Superior temporal gyrus (tissue), 1 donor: ENCODE data around the gene TRIM16.
"Not testable (repeated sequence)": the region's sequence is repeated elsewhere in the genome, so short reads cannot be mapped to it uniquely, and the experiment has no call there.

Experiments used
- DNase-seq: peaks from one replicate; pipeline ENCODE4 v3.0.0-alpha.2; 2016; ENCODE audit errors: extremely low spot score

Gene TRIM16

GRCh38 chr17:15615850-15616249 is 68.3 kb downstream of the TRIM16 start:
- DNase-seq: not testable (repeated sequence)

GRCh38 chr17:15613111-15613510 is 71.0 kb downstream of the TRIM16 start:
- DNase-seq: not testable (repeated sequence)

GRCh38 chr17:15592960-15593359 is 91.2 kb downstream of the TRIM16 start:
- DNase-seq: not testable (repeated sequence)

- DNase-seq: not testable (repeated sequence)
Measured at GRCh38 chr17:15591986-15592385, 92.1 kb downstream of the TRIM16 start.

GRCh38 chr17:15590844-15591243 is 93.3 kb downstream of the TRIM16 start:
- DNase-seq: not testable (repeated sequence)

GRCh38 chr17:15589544-15590536 is 94.3 kb downstream of the TRIM16 start:
- DNase-seq: not testable (repeated sequence)

- DNase-seq: not testable (repeated sequence)
Measured at GRCh38 chr17:15588017-15588416, 96.1 kb downstream of the TRIM16 start.

- not testable (repeated sequence) for DNase-seq
Measured at GRCh38 chr17:15583313-15583712, 100.8 kb downstream of the TRIM16 start.

GRCh38 chr17:15581462-15581861 is 102.6 kb downstream of the TRIM16 start:
- DNase-seq: not testable (repeated sequence)
